GM12878 (cell line): Measurements from ENCODE around the gene ABITRAM. TPM values are rescaled to one million over a fixed set of nuclear protein-coding genes. Genes with fewer than 3 reads are reported as not detected.

ENCODE experiments used
- BACH1 ChIP-seq: fragments of 450-650 bp; IDR thresholded peaks from 2 replicates; pipeline ENCODE4 v1.6.1; 2017; ENCODE audit warnings: mild to moderate bottlenecking, borderline replicate concordance
- CREM ChIP-seq: IDR thresholded peaks from 2 replicates; pipeline ENCODE4 v1.6.1; 2014; ENCODE audit warnings: antibody characterized with exemption, low read depth
- EED ChIP-seq: sonication (generic); IDR thresholded peaks from 2 replicates; pipeline ENCODE4 v1.6.1; 2016; ENCODE audit warnings: antibody characterized with exemption, low read depth
- EZH2 ChIP-seq: IDR thresholded peaks from 2 replicates; pipeline ENCODE4 v1.6.1; 2012; ENCODE audit warnings: low read depth, mild to moderate bottlenecking, control low read depth, inconsistent platforms, low read length, borderline replicate concordance; ENCODE audit not compliant: control insufficient read depth
- FOS ChIP-seq: IDR thresholded peaks from 3 replicates; pipeline ENCODE4 v1.6.1; 2011; ENCODE audit warnings: borderline replicate concordance; ENCODE audit not compliant: insufficient read length; ENCODE audit errors: extremely low read depth
- JUND ChIP-seq: IDR thresholded peaks from 2 replicates; pipeline ENCODE4 v1.6.1; 2012; ENCODE audit warnings: low read depth, mild to moderate bottlenecking, low read length, improper control_type of control experiment, moderate library complexity
- LARP7 ChIP-seq: fragments of 450-650 bp; IDR thresholded peaks from 2 replicates; pipeline ENCODE4 v1.6.1; 2017; ENCODE audit warnings: mild to moderate bottlenecking
- POLR2A ChIP-seq: IDR thresholded peaks from 2 replicates; pipeline ENCODE4 v1.6.1; 2011; ENCODE audit warnings: low read depth, mild to moderate bottlenecking, low read length
- POLR2AphosphoS2 ChIP-seq: IDR thresholded peaks from 2 replicates; pipeline ENCODE4 v1.6.1; 2011; ENCODE audit warnings: low read depth, mild to moderate bottlenecking, low read length, improper control_type of control experiment, moderate library complexity
- POLR2AphosphoS5 ChIP-seq: IDR thresholded peaks from 2 replicates; pipeline ENCODE4 v1.6.1; 2011; ENCODE audit warnings: mild to moderate bottlenecking, low read length, inconsistent platforms
- POU2F2 ChIP-seq: IDR thresholded peaks from 3 replicates; pipeline ENCODE4 v1.6.1; 2011; ENCODE audit warnings: low read depth, mild to moderate bottlenecking, low read length, borderline replicate concordance
- RB1 ChIP-seq: fragments of 450-650 bp; formaldehyde crosslinking; IDR thresholded peaks from 2 replicates; pipeline ENCODE4 v1.6.1; 2017; ENCODE audit warnings: mild to moderate bottlenecking, borderline replicate concordance
- SMC3 ChIP-seq: IDR thresholded peaks from 2 replicates; pipeline ENCODE4 v1.6.1; 2011; ENCODE audit warnings: low read length, improper control_type of control experiment, borderline replicate concordance
- TARDBP ChIP-seq: IDR thresholded peaks from 2 replicates; pipeline ENCODE4 v1.6.1; 2016; ENCODE audit warnings: borderline replicate concordance
- YY1 ChIP-seq: IDR thresholded peaks from 2 replicates; pipeline ENCODE4 v1.6.1; 2011; ENCODE audit warnings: low read depth, mild to moderate bottlenecking, low read length
- polyA plus RNA-seq, 11 experiments: library from polyadenylated mRNA; depleted of rRNA in 4 of 11; unstranded in 6 of 11; stranded (reverse) in 5 of 11; fragments of >200 nt; fragmentation: Nextera tagmentation in 4 of 11; fragmentation: Illumina TruSeq in 1 of 11; extraction: Ambion mirVana in 4 of 11; extraction: Trizol in 1 of 11; gene quantifications; 1 replicate in 1 of 11; 2 replicates in 10 of 11; pipeline versions ENCODE4 v1.2.1 to v1.2.3, GENCODE V29; 2011 to 2016; ENCODE audit warnings: inconsistent platforms in 2 of 11, missing spikeins in 2 of 11, low read depth in 1 of 11
- total RNA-seq, 4 experiments: library from RNA; depleted of rRNA in 3 of 4; stranded (reverse); fragments of >200 nt in 3 of 4; fragmentation: Illumina TruSeq in 1 of 4; extraction: Trizol in 1 of 4; gene quantifications; 2 replicates each; pipeline versions ENCODE4 v1.2.1 to v1.2.3, GENCODE V29; 2013 to 2021
- TF ChIP-seq, protein P1 (sequence below): fragments of 450-650 bp; IDR thresholded peaks from 2 replicates; pipeline ENCODE4 v1.6.1; 2018; ENCODE audit warnings: borderline replicate concordance, mild to moderate bottlenecking; ENCODE audit not compliant: partially characterized antibody
- TF ChIP-seq, protein P2 (sequence below): fragments of 450-650 bp; formaldehyde crosslinking; IDR thresholded peaks from 2 replicates; pipeline ENCODE4 v1.4.0; 2020; ENCODE audit warnings: mild to moderate bottlenecking, moderate library complexity
- TF ChIP-seq, protein P3 (sequence below): fragments of 450-650 bp; IDR thresholded peaks from 2 replicates; pipeline ENCODE4 v1.6.1; 2016; ENCODE audit warnings: mild to moderate bottlenecking
- TF ChIP-seq, protein P4 (sequence below): fragments of 450-650 bp; IDR thresholded peaks from 2 replicates; pipeline ENCODE4 v1.6.1; 2017; ENCODE audit warnings: borderline replicate concordance
- TF ChIP-seq, protein P5 (sequence below): fragments of 450-650 bp; conservative IDR thresholded peaks from 2 replicates; pipeline ENCODE4 v1.6.1; 2017; ENCODE audit warnings: mild to moderate bottlenecking, moderate library complexity

Gene ABITRAM
- total and polyA plus RNA-seq, 10 of the 15 experiments (the other 5 are each of a cell fraction or from before 2014, with no cell fraction given) = 5.2 to 18.4 (median 10.6) TPM

DNA sequence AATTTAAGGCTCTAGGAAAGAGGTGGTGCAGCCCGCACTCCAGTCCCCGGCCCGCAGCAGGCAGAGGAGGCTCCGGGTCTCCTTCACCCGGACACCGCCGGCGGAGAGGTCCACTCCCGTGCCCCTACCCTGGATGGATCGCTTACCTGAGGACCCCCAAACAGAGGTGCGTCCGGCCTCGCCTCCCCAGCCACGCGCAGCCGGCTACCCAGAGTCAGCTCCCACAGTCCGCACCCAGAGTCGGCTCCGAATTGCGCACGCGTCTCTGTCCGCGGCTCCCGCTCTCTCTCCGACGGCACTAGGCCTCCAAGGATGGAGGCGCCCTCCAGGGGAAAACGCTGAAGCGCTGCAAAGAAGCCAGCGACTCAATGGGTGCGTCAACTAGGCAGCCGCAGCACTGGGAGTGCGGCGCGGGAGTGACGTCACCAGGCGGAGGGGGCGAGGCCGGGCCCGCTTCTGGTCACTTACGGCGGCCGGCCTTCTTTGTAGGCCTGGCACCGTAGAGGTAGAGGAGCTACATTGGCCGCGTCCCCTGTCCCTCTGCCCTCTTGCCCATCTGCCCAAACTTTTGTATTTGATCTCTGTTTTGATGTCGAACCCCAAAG, 380 bp upstream of the ABITRAM start, which contains the start of gene ELP1 (continued):
- TF ChIP-seq, protein P1, sequence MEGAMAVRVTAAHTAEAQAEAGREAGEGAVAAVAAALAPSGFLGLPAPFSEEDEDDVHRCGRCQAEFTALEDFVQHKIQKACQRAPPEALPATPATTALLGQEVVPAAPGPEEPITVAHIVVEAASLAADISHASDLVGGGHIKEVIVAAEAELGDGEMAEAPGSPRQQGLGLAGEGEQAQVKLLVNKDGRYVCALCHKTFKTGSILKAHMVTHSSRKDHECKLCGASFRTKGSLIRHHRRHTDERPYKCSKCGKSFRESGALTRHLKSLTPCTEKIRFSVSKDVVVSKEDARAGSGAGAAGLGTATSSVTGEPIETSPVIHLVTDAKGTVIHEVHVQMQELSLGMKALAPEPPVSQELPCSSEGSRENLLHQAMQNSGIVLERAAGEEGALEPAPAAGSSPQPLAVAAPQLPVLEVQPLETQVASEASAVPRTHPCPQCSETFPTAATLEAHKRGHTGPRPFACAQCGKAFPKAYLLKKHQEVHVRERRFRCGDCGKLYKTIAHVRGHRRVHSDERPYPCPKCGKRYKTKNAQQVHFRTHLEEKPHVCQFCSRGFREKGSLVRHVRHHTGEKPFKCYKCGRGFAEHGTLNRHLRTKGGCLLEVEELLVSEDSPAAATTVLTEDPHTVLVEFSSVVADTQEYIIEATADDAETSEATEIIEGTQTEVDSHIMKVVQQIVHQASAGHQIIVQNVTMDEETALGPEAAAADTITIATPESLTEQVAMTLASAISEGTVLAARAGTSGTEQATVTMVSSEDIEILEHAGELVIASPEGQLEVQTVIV = no peak
- TF ChIP-seq RB1 = peak; percentile 71; the same call in 1 of the 2 replicates
- peak; percentile 76 for TF ChIP-seq LARP7
- peak; percentile 72; the same call in 1 of the 2 replicates for TF ChIP-seq JUND
- TF ChIP-seq, protein P2, sequence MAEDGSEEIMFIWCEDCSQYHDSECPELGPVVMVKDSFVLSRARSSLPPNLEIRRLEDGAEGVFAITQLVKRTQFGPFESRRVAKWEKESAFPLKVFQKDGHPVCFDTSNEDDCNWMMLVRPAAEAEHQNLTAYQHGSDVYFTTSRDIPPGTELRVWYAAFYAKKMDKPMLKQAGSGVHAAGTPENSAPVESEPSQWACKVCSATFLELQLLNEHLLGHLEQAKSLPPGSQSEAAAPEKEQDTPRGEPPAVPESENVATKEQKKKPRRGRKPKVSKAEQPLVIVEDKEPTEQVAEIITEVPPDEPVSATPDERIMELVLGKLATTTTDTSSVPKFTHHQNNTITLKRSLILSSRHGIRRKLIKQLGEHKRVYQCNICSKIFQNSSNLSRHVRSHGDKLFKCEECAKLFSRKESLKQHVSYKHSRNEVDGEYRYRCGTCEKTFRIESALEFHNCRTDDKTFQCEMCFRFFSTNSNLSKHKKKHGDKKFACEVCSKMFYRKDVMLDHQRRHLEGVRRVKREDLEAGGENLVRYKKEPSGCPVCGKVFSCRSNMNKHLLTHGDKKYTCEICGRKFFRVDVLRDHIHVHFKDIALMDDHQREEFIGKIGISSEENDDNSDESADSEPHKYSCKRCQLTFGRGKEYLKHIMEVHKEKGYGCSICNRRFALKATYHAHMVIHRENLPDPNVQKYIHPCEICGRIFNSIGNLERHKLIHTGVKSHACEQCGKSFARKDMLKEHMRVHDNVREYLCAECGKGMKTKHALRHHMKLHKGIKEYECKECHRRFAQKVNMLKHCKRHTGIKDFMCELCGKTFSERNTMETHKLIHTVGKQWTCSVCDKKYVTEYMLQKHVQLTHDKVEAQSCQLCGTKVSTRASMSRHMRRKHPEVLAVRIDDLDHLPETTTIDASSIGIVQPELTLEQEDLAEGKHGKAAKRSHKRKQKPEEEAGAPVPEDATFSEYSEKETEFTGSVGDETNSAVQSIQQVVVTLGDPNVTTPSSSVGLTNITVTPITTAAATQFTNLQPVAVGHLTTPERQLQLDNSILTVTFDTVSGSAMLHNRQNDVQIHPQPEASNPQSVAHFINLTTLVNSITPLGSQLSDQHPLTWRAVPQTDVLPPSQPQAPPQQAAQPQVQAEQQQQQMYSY (CRISPR knock-in tag) = 0 out of 2 replicates have a peak, but pooled peaks have one; percentile 46
- no peak for TF ChIP-seq FOS
- peak; percentile 83; the same call in 1 of the 2 replicates for TF ChIP-seq TARDBP
- TF ChIP-seq YY1 = peak; percentile 58; the same call in 1 of the 2 replicates
- TF ChIP-seq BACH1 = peak; percentile 37
- TF ChIP-seq CREM = peak; percentile 99
- TF ChIP-seq EZH2 = no peak
- TF ChIP-seq POLR2AphosphoS2 = peak; percentile 66; the same call in 1 of the 2 replicates
- TF ChIP-seq, protein P3, sequence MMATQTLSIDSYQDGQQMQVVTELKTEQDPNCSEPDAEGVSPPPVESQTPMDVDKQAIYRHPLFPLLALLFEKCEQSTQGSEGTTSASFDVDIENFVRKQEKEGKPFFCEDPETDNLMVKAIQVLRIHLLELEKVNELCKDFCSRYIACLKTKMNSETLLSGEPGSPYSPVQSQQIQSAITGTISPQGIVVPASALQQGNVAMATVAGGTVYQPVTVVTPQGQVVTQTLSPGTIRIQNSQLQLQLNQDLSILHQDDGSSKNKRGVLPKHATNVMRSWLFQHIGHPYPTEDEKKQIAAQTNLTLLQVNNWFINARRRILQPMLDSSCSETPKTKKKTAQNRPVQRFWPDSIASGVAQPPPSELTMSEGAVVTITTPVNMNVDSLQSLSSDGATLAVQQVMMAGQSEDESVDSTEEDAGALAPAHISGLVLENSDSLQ = peak; percentile 49; the same call in 1 of the 2 replicates
- TF ChIP-seq EED = peak; percentile 69; the same call in 1 of the 2 replicates
- peak; percentile 86 for TF ChIP-seq POLR2A
- TF ChIP-seq, protein P4, sequence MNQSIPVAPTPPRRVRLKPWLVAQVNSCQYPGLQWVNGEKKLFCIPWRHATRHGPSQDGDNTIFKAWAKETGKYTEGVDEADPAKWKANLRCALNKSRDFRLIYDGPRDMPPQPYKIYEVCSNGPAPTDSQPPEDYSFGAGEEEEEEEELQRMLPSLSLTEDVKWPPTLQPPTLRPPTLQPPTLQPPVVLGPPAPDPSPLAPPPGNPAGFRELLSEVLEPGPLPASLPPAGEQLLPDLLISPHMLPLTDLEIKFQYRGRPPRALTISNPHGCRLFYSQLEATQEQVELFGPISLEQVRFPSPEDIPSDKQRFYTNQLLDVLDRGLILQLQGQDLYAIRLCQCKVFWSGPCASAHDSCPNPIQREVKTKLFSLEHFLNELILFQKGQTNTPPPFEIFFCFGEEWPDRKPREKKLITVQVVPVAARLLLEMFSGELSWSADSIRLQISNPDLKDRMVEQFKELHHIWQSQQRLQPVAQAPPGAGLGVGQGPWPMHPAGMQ = no peak
- peak; percentile 70 for TF ChIP-seq POLR2AphosphoS5
- TF ChIP-seq SMC3 = no peak
- TF ChIP-seq POU2F2 = peak; percentile 21; the same call in 1 of the 3 replicates
- TF ChIP-seq, protein P5, sequence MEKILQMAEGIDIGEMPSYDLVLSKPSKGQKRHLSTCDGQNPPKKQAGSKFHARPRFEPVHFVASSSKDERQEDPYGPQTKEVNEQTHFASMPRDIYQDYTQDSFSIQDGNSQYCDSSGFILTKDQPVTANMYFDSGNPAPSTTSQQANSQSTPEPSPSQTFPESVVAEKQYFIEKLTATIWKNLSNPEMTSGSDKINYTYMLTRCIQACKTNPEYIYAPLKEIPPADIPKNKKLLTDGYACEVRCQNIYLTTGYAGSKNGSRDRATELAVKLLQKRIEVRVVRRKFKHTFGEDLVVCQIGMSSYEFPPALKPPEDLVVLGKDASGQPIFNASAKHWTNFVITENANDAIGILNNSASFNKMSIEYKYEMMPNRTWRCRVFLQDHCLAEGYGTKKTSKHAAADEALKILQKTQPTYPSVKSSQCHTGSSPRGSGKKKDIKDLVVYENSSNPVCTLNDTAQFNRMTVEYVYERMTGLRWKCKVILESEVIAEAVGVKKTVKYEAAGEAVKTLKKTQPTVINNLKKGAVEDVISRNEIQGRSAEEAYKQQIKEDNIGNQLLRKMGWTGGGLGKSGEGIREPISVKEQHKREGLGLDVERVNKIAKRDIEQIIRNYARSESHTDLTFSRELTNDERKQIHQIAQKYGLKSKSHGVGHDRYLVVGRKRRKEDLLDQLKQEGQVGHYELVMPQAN = peak; percentile 59
